Cardiac septum (tissue), 1 donor: Measurements from ENCODE around the gene CD300H. TPM values are rescaled to one million over a fixed set of nuclear protein-coding genes. Genes with fewer than 3 reads are reported as not detected.
"Not testable (repeated sequence)": the region's sequence is repeated elsewhere in the genome, so short reads cannot be mapped to it uniquely, and the experiment has no call there.

Experiments
- DNase-seq: peaks from one replicate; pipeline ENCODE4 v3.0.0-alpha.2; 2020; ENCODE audit warnings: low spot score
- intact Hi-C: fragments of 100-400 bp; cut with DNase I; formaldehyde crosslinking; loops from one replicate; pipeline ENCODE4 v1.14.0; 2022
- total RNA-seq: library from RNA; stranded (reverse); fragmentation: NEBNext Ultra II Directional; extraction: Animal tissue kit (Norgen Biotek cat#: 25700); gene quantifications from one replicate; pipeline ENCODE4 v1.2.1, GENCODE V29; 2021
- donor health status: DM: no; HTN: no; CAD: no.

Gene CD300H
- total RNA-seq, 1 donor from 2014 or later, result not detected

DNA sequence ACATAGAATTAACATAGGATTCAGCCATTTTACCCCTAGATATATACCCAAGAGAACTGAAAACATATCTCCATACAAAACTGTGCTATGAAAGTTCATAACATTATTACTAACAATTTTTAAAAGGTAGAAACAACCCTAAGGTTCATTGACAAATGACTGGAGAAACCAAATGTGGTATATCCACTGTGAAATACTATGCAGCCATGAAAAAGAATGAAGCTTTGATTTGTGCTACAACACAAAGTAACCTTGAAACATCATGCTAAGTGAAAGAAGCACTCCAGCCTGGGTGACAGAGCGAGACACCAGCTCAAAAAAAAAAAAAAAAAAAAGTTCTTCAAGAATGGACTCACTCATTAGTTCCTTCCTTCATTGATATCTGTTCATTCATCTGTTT is 24.2 kb upstream of the CD300H start:
- DNase-seq, result no peak
- intact Hi-C loops, result no loop called here

- intact Hi-C loops, result no loop called here
- DNase-seq, result no peak
Measured at GRCh38 chr17:74585711-74586110, 18.4 kb upstream of the CD300H start.

DNA sequence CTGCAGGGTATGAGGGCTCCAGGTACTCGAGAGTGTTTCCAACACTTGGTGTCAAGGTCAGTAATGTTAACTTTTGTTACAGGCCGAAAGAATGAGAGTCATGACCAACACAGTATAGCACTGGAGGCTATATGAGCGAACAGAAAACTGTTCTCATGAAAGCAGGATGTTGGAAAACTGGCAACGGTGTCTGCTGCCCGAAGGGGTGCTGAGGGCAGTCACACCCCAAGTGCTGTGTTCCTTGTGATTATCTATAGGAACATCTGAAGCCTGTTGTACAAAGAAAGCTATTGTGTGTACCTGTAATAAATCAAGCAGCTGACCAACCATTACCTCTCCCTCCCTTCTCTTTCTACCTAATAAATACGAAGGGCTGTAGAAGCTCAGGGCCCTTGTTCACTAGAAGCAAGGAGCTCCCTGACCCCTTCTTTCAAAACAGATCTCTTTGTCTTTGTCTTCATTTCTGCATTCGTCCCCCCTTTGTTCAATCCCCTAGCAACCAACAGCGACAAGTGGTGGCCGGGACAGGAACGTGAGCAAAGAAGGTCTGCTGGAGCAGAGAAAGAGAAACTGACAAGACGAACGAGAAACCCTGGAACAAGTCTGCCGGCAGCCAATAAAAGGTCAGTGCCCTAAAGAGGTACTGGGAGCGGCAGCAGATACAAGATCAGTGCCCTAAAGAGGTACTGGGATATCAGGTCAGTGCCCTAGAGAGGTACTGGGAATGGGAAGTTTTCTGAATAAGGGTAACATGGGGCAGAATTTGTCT is 17.2 kb upstream of the CD300H start:
- intact Hi-C loops, result no loop called here
- DNase-seq, result no peak

DNA sequence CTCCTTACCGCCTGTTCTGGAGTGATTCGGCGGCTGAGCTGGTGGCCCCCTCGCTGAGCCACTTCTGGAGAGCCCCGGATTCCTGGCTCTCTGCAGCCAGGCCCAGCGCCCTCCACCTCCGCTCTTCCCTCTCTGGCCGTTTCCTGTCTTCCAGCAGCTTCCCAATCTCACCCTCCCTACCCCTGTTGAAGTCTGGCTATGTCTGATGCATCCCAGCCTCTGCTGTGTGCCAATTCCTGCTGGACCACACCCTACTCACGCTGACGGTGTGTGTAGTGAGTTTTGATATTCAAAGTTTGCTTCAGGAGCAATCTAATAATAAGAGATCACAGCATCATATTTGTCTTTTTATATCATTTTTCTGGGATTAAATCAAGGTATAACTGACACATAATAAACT is 15.3 kb upstream of the CD300H start:
- intact Hi-C loops, result no loop called here
- no peak for DNase-seq

GRCh38 chr17:74579900-74580299 is 12.6 kb upstream of the CD300H start:
- intact Hi-C loops, result no loop called here
- DNase-seq, result no peak

DNA sequence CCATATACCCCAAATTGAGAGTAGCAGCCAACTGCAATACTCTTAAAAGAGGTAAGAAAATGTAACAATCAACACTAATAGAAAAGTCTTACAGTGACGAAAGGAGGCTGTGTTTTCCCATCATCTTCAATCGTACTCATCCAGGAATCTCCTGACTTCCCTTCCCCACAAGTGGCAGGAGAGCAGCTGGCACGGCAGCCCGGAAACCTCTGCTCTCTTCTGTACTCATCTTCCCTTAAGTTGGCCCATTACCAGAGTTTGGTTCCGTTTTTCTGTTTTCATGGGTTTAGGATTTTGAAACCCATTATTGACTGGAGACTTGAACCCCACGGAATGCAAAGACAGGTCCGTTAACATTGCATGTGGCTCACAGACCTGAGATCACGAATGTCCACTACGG is 11.7 kb upstream of the CD300H start:
- DNase-seq, result no peak

DNA sequence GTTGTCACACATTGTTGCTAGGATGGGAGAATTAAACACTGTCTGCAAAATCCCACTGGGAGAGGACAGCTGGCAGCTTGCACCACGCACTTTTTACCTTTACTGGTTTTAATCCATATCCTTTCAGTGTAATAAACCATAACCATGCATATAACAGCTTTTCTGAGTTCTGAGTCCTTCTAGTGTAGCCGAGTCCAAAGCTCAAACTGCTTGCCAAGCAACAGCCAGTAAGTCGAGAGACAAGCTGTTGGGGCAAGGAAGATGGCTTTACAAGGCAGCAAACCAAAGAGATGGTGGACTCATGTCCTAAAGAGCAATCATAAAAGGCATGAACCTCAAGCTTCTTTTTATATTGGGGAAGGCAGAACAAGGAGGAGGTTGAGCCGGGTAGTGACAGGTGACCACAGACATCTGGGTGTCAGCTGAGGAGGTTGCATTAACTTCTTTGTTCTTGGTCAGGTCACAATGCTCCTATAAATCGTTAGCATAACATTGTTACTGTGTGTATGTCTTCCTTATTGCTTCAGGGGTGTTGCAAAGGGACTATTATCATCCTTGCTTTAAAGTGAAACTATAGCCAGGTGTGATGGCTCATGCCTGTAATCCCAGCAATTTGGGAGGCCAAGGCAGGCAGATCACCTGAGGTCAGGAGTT is 7.3 kb upstream of the CD300H start:
- DNase-seq, result no peak
- intact Hi-C loops, result no loop called here

More for the DNA sequence above, 11.7 kb upstream of the CD300H start:
- intact Hi-C loops, result no loop called here

GRCh38 chr17:74573635-74574034 is 6.3 kb upstream of the CD300H start:
- DNase-seq, intact Hi-C loops: not testable (repeated sequence)

DNA sequence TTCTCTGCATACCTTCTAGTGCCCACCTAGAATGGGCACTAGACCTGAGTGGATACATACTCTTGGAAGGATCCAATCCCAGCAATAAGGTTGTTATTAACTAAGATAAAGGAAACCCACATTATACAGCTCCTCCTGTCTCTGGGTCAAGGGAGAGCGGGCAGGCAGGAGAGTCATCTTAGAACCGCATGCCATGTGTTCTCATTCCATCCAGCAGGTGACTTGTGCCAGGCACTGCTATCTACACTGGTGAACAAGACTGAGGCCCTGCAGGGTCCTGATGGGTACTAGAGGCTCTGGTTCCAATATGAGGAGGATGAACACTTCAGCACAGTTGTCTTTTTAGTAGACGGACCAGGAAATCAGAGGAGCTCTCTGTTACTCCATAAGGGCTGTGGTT is 5.9 kb upstream of the CD300H start:
- intact Hi-C loops, result no loop called here
- DNase-seq, result no peak

DNA sequence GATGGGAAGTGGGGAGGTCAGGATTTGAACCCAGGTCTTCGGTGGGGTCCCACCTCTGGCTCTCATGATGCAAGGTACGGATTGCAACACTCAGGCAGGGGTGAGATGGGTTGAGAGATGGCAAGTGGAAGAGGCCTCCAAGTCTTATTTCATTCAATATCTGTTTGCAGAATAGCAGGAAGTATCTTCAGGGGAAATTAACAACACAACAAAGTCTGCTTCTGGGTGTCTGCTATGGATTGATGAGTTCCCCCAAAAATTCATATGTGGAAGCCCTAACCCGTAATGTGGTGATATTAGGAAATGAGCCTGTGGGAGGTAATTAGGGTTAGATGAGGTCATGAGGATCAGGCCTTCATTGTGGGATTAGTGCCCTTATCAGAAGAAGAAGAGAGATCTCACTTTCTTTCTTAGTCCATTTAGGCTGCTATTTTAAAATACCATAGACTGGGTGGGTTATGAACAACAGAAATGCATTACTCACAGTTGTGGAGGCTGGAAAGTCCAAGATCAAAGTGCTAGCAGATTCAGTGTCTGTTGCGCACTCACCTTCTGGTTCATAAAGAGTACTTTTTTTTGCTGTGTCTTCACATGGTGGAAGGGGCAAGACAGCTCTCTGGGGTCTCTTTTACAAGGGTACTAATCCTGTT is 4.4 kb upstream of the CD300H start:
- intact Hi-C loops, result no loop called here
- DNase-seq, result no peak

GRCh38 chr17:74569020-74570003 is 2.0 kb upstream of the CD300H start:
- no peak for DNase-seq
- intact Hi-C loops, result loop anchor here (10.0 kb wide), 1 partner anchor 165 kb away; the partner anchor contains the start of gene RAB37

DNA sequence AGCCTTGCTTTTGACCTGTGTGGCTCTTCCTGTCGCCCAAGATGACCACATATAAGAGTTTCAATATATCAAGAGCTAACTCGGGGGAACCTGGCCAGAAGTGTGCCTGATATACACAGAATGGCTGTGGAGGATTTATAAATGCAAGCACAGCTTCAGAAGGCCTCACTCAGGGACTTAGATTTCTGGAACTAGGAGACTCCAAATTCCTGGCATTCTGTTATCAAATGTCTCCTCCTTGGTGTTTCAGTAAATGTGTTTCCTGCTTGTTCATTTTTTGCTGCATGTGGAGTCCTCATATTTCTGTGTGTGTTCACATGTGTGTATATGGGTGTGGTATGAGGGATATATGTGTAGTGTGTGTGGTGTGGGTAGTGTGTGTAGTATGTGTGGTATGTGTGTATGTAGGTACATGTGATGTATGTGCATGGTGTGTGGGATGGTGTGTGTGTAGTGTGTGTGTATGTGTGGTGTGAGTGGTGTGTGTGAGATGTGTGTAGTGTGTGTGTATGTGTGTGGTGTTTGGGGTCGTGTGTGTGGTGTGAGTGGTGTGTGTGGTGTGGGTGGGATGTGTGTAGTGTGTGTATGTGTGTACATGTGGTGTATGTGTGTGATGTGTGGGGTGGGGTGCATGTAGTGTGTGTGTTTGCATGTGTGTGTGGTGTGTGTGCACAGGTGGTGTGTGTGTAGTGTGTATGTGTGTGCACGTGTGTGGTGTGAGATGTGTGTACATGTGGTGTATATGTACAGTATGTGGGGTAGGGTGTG is 981 bp upstream of the CD300H start:
- intact Hi-C loops, result loop anchor here (10.0 kb wide), 1 partner anchor 167 kb away; the partner anchor contains the start of gene RAB37
- DNase-seq, result no peak

DNA sequence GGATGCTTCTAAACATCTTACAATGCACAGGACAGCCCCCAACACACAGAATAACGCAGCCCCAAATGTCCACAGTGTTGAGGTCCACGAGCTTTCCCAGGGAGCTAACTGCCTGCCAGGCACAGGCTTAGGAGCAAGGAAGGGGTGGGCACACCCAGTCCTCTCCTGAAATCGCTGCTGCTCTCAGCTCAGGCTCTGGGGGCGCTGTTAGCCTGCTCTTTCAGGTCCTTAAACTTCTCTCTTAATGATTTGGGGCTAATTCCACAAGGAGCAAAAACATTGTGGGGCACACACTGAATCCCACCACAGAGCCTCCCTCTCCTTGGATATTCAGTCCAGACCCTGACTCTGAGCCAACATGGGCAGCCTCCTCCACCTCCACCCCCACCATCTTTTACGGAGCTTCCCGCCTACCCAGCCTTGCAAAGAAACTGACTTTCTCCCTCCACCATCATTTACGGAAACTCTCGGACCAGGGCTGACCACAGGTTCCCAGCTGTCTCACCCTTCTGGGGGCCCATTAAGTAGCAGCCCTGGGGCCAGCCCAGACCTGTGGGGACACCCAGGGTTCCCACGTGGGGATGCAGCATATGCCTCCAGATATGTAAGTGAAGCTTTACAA is 1.1 kb downstream of the CD300H start:
- DNase-seq, result no peak
- intact Hi-C loops, result loop anchor here (10.0 kb wide), 1 partner anchor 169 kb away; the partner anchor contains the start of gene RAB37

- intact Hi-C loops, result loop anchor here (10.0 kb wide), 1 partner anchor 170 kb away; the partner anchor contains the start of gene RAB37
- DNase-seq, result no peak
Measured at GRCh38 chr17:74565126-74565525, 2.2 kb downstream of the CD300H start.

DNA sequence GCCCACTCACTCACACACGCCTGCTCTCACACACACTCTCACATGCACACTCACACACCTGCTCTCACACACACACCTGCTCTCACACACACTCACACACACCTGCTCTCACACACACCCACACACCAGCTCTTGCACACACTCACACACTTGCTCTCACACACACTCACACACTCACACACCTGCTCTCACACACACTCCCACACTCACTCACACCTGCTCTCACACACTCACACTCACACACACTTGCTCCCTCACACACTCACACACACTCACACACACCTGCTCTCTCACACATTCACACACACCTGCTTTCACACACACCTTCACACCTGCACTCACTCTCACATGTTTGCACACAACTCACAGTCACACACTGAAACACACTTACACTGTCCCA is 4.0 kb downstream of the CD300H start:
- DNase-seq, result no peak
- intact Hi-C loops, result loop anchor here (10.0 kb wide), 1 partner anchor 171 kb away; the partner anchor contains the start of gene RAB37

GRCh38 chr17:74561586-74561985 is 5.7 kb downstream of the CD300H start:
- intact Hi-C loops, result loop anchor here (10.0 kb wide), 1 partner anchor 173 kb away; the partner anchor contains the start of gene RAB37
- DNase-seq, result no peak

GRCh38 chr17:74558882-74559519 is 8.3 kb downstream of the CD300H start:
- no peak for DNase-seq
- intact Hi-C loops, result no loop called here
